IMR-90 (cell line): ENCODE data around the gene ZNF169. TPM values are rescaled to one million over a fixed set of nuclear protein-coding genes. Genes with fewer than 3 reads are reported as not detected.
"Not testable (repeated sequence)": the region's sequence is repeated elsewhere in the genome, so short reads cannot be mapped to it uniquely, and the experiment has no call there.

Source experiments
- ATAC-seq: fragments of 200-7000 bp; cut with Tn5 transposase; 2 replicates; pipeline ENCODE4 v1.9.1; 2020; ENCODE audit warnings: low read depth, mild to moderate bottlenecking, moderate library complexity
- BruUV-seq: library from RNA; stranded (reverse); fragments of 400-500 nt; replicated peaks from 2 replicates; lab custom pipeline; 2021; lab: Mats Ljungman, UMichigan
- CTCF ChIA-PET: fragments of 300-600 bp; formaldehyde crosslinking; extraction: SDS; loops from one replicate; lab custom pipeline; 2021; ENCODE audit warnings: antibody characterized with exemption; lab: Yijun Ruan, JAX
- POLR2A ChIA-PET: fragments of 300-600 bp; sonication (Branson Sonifier 250); formaldehyde crosslinking; loops from one replicate; lab custom pipeline; 2022; ENCODE audit warnings: antibody characterized with exemption; ENCODE audit not compliant: unreplicated experiment; lab: Charles Lee
- DNase-seq: peaks from one replicate; pipeline ENCODE4 v3.0.0; 2013
- H2AFZ ChIP-seq: replicated peaks from 2 replicates; pipeline ENCODE3; 2013; ENCODE audit warnings: low read length, mild to moderate bottlenecking; ENCODE audit not compliant: poor library complexity
- H2AK5ac ChIP-seq: 2 replicates; pipeline ENCODE4 v1.6.1; 2013; ENCODE audit warnings: low read depth, low read length, inconsistent platforms
- H2AK9ac ChIP-seq: replicated peaks from 2 replicates; pipeline ENCODE3; 2013; ENCODE audit warnings: mild to moderate bottlenecking, low read depth, low read length, moderate library complexity; ENCODE audit not compliant: poor library complexity
- H2BK120ac ChIP-seq: 2 replicates; pipeline ENCODE4 v1.6.1; 2013; ENCODE audit warnings: low read depth, low read length, inconsistent platforms
- H2BK15ac ChIP-seq: 3 replicates; pipeline ENCODE4 v1.6.1; 2013; ENCODE audit warnings: low read depth, low read length, inconsistent platforms
- H2BK20ac ChIP-seq: 2 replicates; pipeline ENCODE4 v1.6.1; 2013; ENCODE audit warnings: low read depth, mild to moderate bottlenecking, inconsistent platforms, low read length, moderate library complexity
- H2BK5ac ChIP-seq: 2 replicates; pipeline ENCODE4 v1.6.1; 2013; ENCODE audit warnings: mild to moderate bottlenecking, low read depth, low read length, inconsistent platforms; ENCODE audit not compliant: poor library complexity, severe bottlenecking
- H3K14ac ChIP-seq: replicated peaks from 2 replicates; pipeline ENCODE4 v1.6.1; 2013; ENCODE audit warnings: low read depth, low read length, inconsistent platforms
- H3K18ac ChIP-seq: 2 replicates; pipeline ENCODE4 v1.6.1; 2013; ENCODE audit warnings: low read depth, low read length, control low read depth
- H3K23ac ChIP-seq: 2 replicates; pipeline ENCODE4 v1.6.1; 2013; ENCODE audit warnings: low read depth, low read length, inconsistent platforms
- H3K27ac ChIP-seq: 2 replicates; pipeline ENCODE4 v1.5.1; 2013; ENCODE audit warnings: mild to moderate bottlenecking, control low read depth, low read length; ENCODE audit not compliant: insufficient read depth
- H3K27me3 ChIP-seq: 2 replicates; pipeline ENCODE4 v1.6.1; 2013; ENCODE audit warnings: low read length; ENCODE audit not compliant: control insufficient read depth, insufficient read depth
- H3K36me3 ChIP-seq: 2 replicates; pipeline ENCODE4 v1.6.1; 2013; ENCODE audit warnings: low read length, mixed read lengths; ENCODE audit not compliant: control insufficient read depth, insufficient read depth
- H3K4ac ChIP-seq: 2 replicates; pipeline ENCODE4 v1.6.1; 2013; ENCODE audit warnings: low read depth, low read length, inconsistent platforms
- H3K4me1 ChIP-seq: 2 replicates; pipeline ENCODE4 v1.6.1; 2013; ENCODE audit warnings: low read length, mixed read lengths; ENCODE audit not compliant: control insufficient read depth, insufficient read depth
- H3K4me2 ChIP-seq: 2 replicates; pipeline ENCODE4 v1.6.1; 2013; ENCODE audit warnings: low read depth, mild to moderate bottlenecking, control low read depth, low read length, moderate library complexity
- H3K4me3 ChIP-seq: 2 replicates; pipeline ENCODE4 v1.5.1; 2013; ENCODE audit warnings: low read depth, mild to moderate bottlenecking, control low read depth, low read length, moderate library complexity; ENCODE audit not compliant: insufficient read depth
- H3K56ac ChIP-seq: 2 replicates; pipeline ENCODE4 v1.6.1; 2013; ENCODE audit warnings: low read length, inconsistent platforms; ENCODE audit not compliant: insufficient read depth; ENCODE audit errors: extremely low read depth
- H3K79me1 ChIP-seq, 2 experiments: 2 replicates each; pipeline ENCODE4 v1.6.1; 2013; ENCODE audit warnings: low read length in 2 of 2, inconsistent platforms in 1 of 2, low read depth in 1 of 2
- H3K9ac ChIP-seq: 2 replicates; pipeline ENCODE4 v1.6.1; 2013; ENCODE audit warnings: low read depth, low read length, control low read depth
- H3K9me1 ChIP-seq: 2 replicates; pipeline ENCODE4 v1.6.1; 2013; ENCODE audit warnings: low read length, inconsistent platforms; ENCODE audit not compliant: insufficient read depth
- H3K9me3 ChIP-seq: 2 replicates; pipeline ENCODE4 v1.6.1; 2013; ENCODE audit warnings: low read length; ENCODE audit not compliant: control insufficient read depth, insufficient read depth
- H4K20me1 ChIP-seq: 2 replicates; pipeline ENCODE4 v1.6.1; 2013; ENCODE audit warnings: low read length, inconsistent platforms; ENCODE audit not compliant: insufficient read depth
- H4K5ac ChIP-seq: 2 replicates; pipeline ENCODE4 v1.6.1; 2013; ENCODE audit warnings: mild to moderate bottlenecking, low read depth, low read length, control low read depth
- H4K8ac ChIP-seq, 2 experiments: 2 replicates each; pipeline ENCODE4 v1.6.1; 2013; ENCODE audit warnings: low read depth in 2 of 2, low read length in 2 of 2, control low read depth in 1 of 2, inconsistent platforms in 1 of 2
- H4K91ac ChIP-seq: 2 replicates; pipeline ENCODE4 v1.6.1; 2013; ENCODE audit warnings: low read depth, low read length, inconsistent platforms; ENCODE audit not compliant: insufficient read depth
- WGBS, 2 experiments: methylation state at CpG; one replicate each; pipeline versions ENCODE4 v1.1.5 to v1.1.7; 2013; ENCODE audit warnings: missing lambda C conversion rate in 2 of 2; ENCODE audit not compliant: insufficient read length in 1 of 2; ENCODE audit errors: extremely low coverage in 2 of 2; 5-methylcytosine and 5-hydroxymethylcytosine counted together
- dilution Hi-C: fragments of 300-500 bp; cut with HindIII; formaldehyde crosslinking; loops from one replicate; pipeline ENCODE4 v1.14.3; 2018; ENCODE audit warnings: low sequenced_read_pairs; ENCODE audit not compliant: unreplicated experiment
- in situ Hi-C: fragments of 300-500 bp; cut with MboI; formaldehyde crosslinking; loops from 3 replicates; pipeline ENCODE4 v1.14.3; 2019; ENCODE audit warnings: low sequenced_read_pairs, inconsistent platforms, mixed read lengths
- intact Hi-C: fragments of 100-400 bp; cut with micrococcal nuclease; formaldehyde crosslinking; loops from 2 replicates; pipeline ENCODE4 v1.10.0; 2022
- polyA plus RNA-seq, 3 experiments: library from polyadenylated mRNA; depleted of rRNA; stranded (reverse); fragments of >200 nt; gene quantifications; 2 replicates each; pipeline ENCODE4 v1.2.3, GENCODE V29; 2012; ENCODE audit warnings: low replicate concordance in 1 of 3
- total RNA-seq: library from RNA; depleted of rRNA; stranded (reverse); fragments of >200 nt; gene quantifications from 2 replicates; pipeline ENCODE4 v1.2.3, GENCODE V29; 2012

Gene ZNF169
- total and polyA plus RNA-seq, 2 of the 4 experiments (the other 2 are of a cell fraction): 2.7 to 3.2 TPM

DNA sequence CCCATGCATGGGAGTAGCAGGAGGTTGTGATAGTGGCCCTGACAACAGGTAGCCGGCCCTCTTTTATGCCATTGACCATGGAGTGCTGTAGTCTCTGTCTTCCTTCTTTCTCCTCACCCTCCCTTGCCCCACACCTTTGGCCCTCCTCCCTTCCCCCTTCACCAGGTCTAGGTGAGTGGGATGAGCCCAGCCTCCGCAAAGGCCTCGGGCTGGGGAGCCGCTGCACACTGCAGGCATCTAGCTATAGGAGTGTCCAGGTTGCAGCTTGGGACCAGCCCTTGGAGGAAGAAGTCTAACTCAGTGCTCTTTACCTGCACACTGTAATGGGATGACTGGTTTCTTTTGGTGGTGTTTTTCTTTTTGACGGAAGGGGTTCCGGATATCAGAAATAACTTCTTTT lies 81.7 kb downstream of the ZNF169 start:
- BruUV-seq, H4K5ac ChIP-seq, POLR2A ChIA-PET, H2AK9ac ChIP-seq, H3K9me3 ChIP-seq, H2BK15ac ChIP-seq, intact Hi-C loops, H3K18ac ChIP-seq, DNase-seq, H3K36me3 ChIP-seq, H3K4me3 ChIP-seq, H3K4ac ChIP-seq, in situ Hi-C loops, H3K9me1 ChIP-seq, ATAC-seq, dilution Hi-C loops, H3K27me3 ChIP-seq, H3K79me1 ChIP-seq, H3K14ac ChIP-seq, H2BK120ac ChIP-seq, H4K20me1 ChIP-seq, H2AFZ ChIP-seq, H3K27ac ChIP-seq, H3K56ac ChIP-seq, H2BK20ac ChIP-seq, H2AK5ac ChIP-seq, H4K91ac ChIP-seq, H3K23ac ChIP-seq, H4K8ac ChIP-seq, H2BK5ac ChIP-seq, CTCF ChIA-PET, H3K4me1 ChIP-seq, H3K4me2 ChIP-seq, H3K9ac ChIP-seq: not testable (repeated sequence)
- no CpG with 5 or more reads among the region's 6 CpGs for WGBS, 2 experiments

DNA sequence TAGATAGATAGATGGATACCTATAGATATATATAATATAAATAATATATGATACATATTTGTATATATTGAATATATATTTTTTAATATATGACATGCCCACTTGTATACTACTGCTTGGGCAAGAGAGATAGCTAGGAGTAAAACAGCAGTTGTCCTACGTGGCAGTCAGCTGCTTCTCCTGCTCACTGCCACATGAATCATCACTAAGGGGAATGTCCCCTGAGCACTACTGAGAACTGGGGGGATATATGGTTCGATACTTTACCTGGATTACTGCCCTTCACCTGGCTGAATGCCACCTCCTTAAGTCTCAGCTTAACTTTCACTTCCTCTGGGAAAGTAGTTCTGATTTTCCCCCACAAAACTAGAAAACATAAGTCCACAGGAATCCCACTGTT lies 82.6 kb downstream of the ZNF169 start:
- CTCF ChIA-PET: not testable (repeated sequence)
- WGBS, 2 experiments: no CpG with 5 or more reads among the region's 2 CpGs

More for the DNA sequence above, 82.6 kb downstream of the ZNF169 start:
- H2AFZ ChIP-seq, in situ Hi-C loops, H3K27me3 ChIP-seq, H4K8ac ChIP-seq, H4K91ac ChIP-seq, H2BK15ac ChIP-seq, ATAC-seq, dilution Hi-C loops, H3K4me3 ChIP-seq, H3K4me2 ChIP-seq, H3K14ac ChIP-seq, H3K18ac ChIP-seq, H3K23ac ChIP-seq, H3K9ac ChIP-seq, DNase-seq, H2BK120ac ChIP-seq, H2AK5ac ChIP-seq, H4K5ac ChIP-seq, H2AK9ac ChIP-seq, H3K56ac ChIP-seq, H3K36me3 ChIP-seq, H3K79me1 ChIP-seq, BruUV-seq, H3K4me1 ChIP-seq, H4K20me1 ChIP-seq, H3K27ac ChIP-seq, POLR2A ChIA-PET, H3K9me1 ChIP-seq, H2BK5ac ChIP-seq, H3K9me3 ChIP-seq, intact Hi-C loops, H3K4ac ChIP-seq, H2BK20ac ChIP-seq: not testable (repeated sequence)
